BJ (cell line): Measurements from ENCODE around the gene ULBP2. TPM values are rescaled to one million over a fixed set of nuclear protein-coding genes. Genes with fewer than 3 reads are reported as not detected.

Experiments
- CTCF ChIA-PET: fragments of 350-600 bp; formaldehyde crosslinking; extraction: SDS; loops from one replicate; lab custom pipeline; 2021; ENCODE audit warnings: antibody characterized with exemption, inconsistent platforms; lab: Yijun Ruan, JAX
- POLR2A ChIA-PET: fragments of 300-600 bp; sonication (Branson Sonifier 250); formaldehyde crosslinking; extraction: SDS; loops from one replicate; lab custom pipeline; 2021; ENCODE audit warnings: antibody characterized with exemption; lab: Charles Lee
- DNase-seq: peaks from one replicate; pipeline ENCODE4 v3.0.0-alpha.2; 2011; ENCODE audit warnings: low read depth
- H3K27me3 ChIP-seq: 2 replicates; pipeline ENCODE4 v1.6.0; 2011; ENCODE audit warnings: low read length; ENCODE audit not compliant: control insufficient read depth, insufficient read depth
- H3K36me3 ChIP-seq: 2 replicates; pipeline ENCODE4 v1.5.1; 2011; ENCODE audit warnings: low read length; ENCODE audit not compliant: control insufficient read depth, insufficient read depth
- H3K4me3 ChIP-seq: 2 replicates; pipeline ENCODE4 v1.5.1; 2011; ENCODE audit warnings: low read depth, mild to moderate bottlenecking, control low read depth, low read length
- CTCF ChIP-seq: IDR thresholded peaks from 2 replicates; pipeline ENCODE4 v1.5.1; 2011; ENCODE audit warnings: low read depth, mild to moderate bottlenecking, control low read depth, inconsistent platforms, low read length, moderate library complexity; ENCODE audit not compliant: insufficient read depth
- polyA plus RNA-seq: library from polyadenylated mRNA; depleted of rRNA; stranded (reverse); fragments of >200 nt; gene quantifications from 2 replicates; pipeline ENCODE4 v1.2.3, GENCODE V29; 2011

ULBP2 gene
- polyA plus RNA-seq, 1 experiment: 22.8 TPM

- no peak for DNase-seq
- ChIA-PET POLR2A (no interaction called here), CTCF (no interaction called here)
- H3K4me3 ChIP-seq: no peak overlapping the region
- H3K36me3 ChIP-seq: no peaks in the 10 kb centered on the region
- peaks cover 23% of the 10 kb centered on the region for H3K27me3 ChIP-seq
- TF ChIP-seq CTCF: no peak
These were observed 41.3 kb downstream of the ULBP2 start for GRCh38 chr6:149983145-149983544.

- ChIA-PET CTCF (no interaction called here), POLR2A (no interaction called here)
- DNase-seq: no peak
- no peak overlapping the region for H3K4me3 ChIP-seq
- H3K27me3 ChIP-seq: peaks cover 34% of the 10 kb centered on the region
- no peaks in the 10 kb centered on the region for H3K36me3 ChIP-seq
- TF ChIP-seq CTCF: no peak
These were observed 43.0 kb downstream of the ULBP2 start for GRCh38 chr6:149984773-149985172.

GRCh38 chr6:149985481-149985937 is 43.7 kb downstream of the ULBP2 start:
- ChIA-PET POLR2A (no interaction called here), CTCF (interaction anchor here (0.7 kb wide), 1 partner anchor 226 kb away, joined by 3 read pairs; no protein-coding TSS in a partner anchor)
- H3K4me3 ChIP-seq: no peak overlapping the region
- H3K27me3 ChIP-seq: peaks cover 40% of the 10 kb centered on the region
- no peak for TF ChIP-seq CTCF
- no peak for DNase-seq
- no peaks in the 10 kb centered on the region for H3K36me3 ChIP-seq

GRCh38 chr6:149987602-149988107 is 45.8 kb downstream of the ULBP2 start:
- ChIA-PET POLR2A (no interaction called here), CTCF (no interaction called here)
- H3K27me3 ChIP-seq: peaks cover 54% of the 10 kb centered on the region
- no peak for DNase-seq
- H3K4me3 ChIP-seq: no peak overlapping the region
- H3K36me3 ChIP-seq: no peaks in the 10 kb centered on the region
- no peak for TF ChIP-seq CTCF

GRCh38 chr6:149988550-149989346 is 46.9 kb downstream of the ULBP2 start:
- peaks cover 57% of the 10 kb centered on the region for H3K27me3 ChIP-seq
- H3K4me3 ChIP-seq: no peak overlapping the region
- ChIA-PET CTCF (no interaction called here), POLR2A (no interaction called here)
- no peaks in the 10 kb centered on the region for H3K36me3 ChIP-seq
- no peak for DNase-seq
- no peak for TF ChIP-seq CTCF
